ENCODE measurements around the gene TIMM44. TPM values are rescaled to one million over a fixed set of nuclear protein-coding genes. Genes with fewer than 3 reads are reported as not detected.

TIMM44 gene
- total and polyA plus RNA-seq, 2 of the 8 experiments (the other 6 are each of a cell fraction or from before 2014, with no cell fraction given), result 131 to 150 TPM

DNA sequence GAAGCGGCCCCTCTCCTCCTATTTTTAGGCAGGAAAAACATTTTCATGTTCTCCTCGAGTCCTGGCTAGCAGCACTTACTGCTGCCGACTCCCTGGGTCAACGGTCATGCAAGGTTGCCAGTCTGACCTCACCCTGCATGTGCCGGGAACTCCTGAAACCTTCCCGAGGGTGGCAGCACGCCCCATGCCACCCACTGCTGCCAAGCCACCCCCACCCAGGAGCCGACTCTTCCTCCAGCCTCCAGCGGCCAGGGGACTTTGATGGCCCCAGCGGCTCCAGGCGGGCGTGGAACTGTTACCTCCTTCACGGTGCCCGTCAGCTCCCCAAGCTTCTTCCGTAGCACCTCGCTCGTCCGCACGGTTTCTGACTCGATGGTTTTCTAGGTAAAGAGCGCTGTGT, 8.7 kb downstream of the TIMM44 start:
- no peak overlapping the region for H2BK12ac ChIP-seq (ENCODE audit: low read depth, low read length)
- no peak overlapping the region for H3K56ac ChIP-seq (replicated peaks; ENCODE audit: insufficient read length, low read depth, low read length)
- no peaks in the 10 kb centered on the region for H3K27me3 ChIP-seq (replicated peaks in 1 of 4; ENCODE audit: control insufficient read depth in 3 of 4, extremely low read depth in 1 of 4, insufficient read depth in 3 of 4, low read length in 3 of 4)
- peaks cover 0 to 2% of the 10 kb centered on the region in 2 experiments; a peak in 1 of 4 replicates for H3K79me2 ChIP-seq (ENCODE audit: control insufficient read depth in 1 of 2, insufficient read depth in 2 of 2, low read length in 2 of 2)
- POLR2A ChIA-PET (ENCODE audit: partially characterized antibody), result interaction anchor here (10.4 kb wide), 1 partner anchor 7 kb away, joined by 205 read pairs; the partner anchor contains the start of gene TIMM44
- DNase-seq (ENCODE audit: low read depth in 1 of 2, low spot score in 2 of 2) (no peak), FAIRE-seq (no peak)
- no peaks in the 10 kb centered on the region for H3K79me1 ChIP-seq (ENCODE audit: low read depth, low read length)
- H3K18ac ChIP-seq (ENCODE audit: extremely low read depth, low read length), result no peak overlapping the region
- H3K23me2 ChIP-seq (ENCODE audit: low read depth, low read length), result no peaks in the 10 kb centered on the region
- H3K23ac ChIP-seq (ENCODE audit: insufficient read length), result no peak overlapping the region
- H3K4me2 ChIP-seq (ENCODE audit: insufficient read depth in 1 of 2, low read depth in 2 of 2, low read length in 2 of 2), result no peak overlapping the region
- H2BK5ac ChIP-seq (ENCODE audit: low read depth, low read length), result no peak overlapping the region
- no peaks in the 10 kb centered on the region for H3K4me1 ChIP-seq (replicated peaks in 1 of 4; ENCODE audit: control insufficient read depth in 3 of 4, insufficient read depth in 4 of 4, low read length in 3 of 4)
- H2BK15ac ChIP-seq (ENCODE audit: low read length), result no peak overlapping the region
- no peak overlapping the region for H3K4ac ChIP-seq (replicated peaks; ENCODE audit: insufficient read length, low read depth, low read length)
- peaks cover 28 to 86% (median 59%) of the 10 kb centered on the region in 4 experiments for H3K36me3 ChIP-seq (ENCODE audit: control insufficient read depth in 2 of 4, insufficient read depth in 4 of 4, low read length in 3 of 4)
- H4K91ac ChIP-seq (replicated peaks; ENCODE audit: insufficient read length, low read length), result no peak overlapping the region
- no peak overlapping the region for H2BK20ac ChIP-seq (ENCODE audit: low read length)
- H4K20me1 ChIP-seq (replicated peaks in 1 of 2; ENCODE audit: control insufficient read depth in 1 of 2, insufficient read depth in 2 of 2, low read length in 2 of 2), result peaks cover 2 to 7% of the 10 kb centered on the region in 2 experiments
- no peak overlapping the region for H3K27ac ChIP-seq (ENCODE audit: low read depth, low read length)
- CTCF ChIA-PET (ENCODE audit: partially characterized antibody), result interaction anchor here (0.6 to 2.3 kb wide), 4 partner anchors 9 to 109 kb away, joined by 3 to 14 read pairs (median 4); partner anchors contain the start of gene TIMM44
- no peak overlapping the region for H4K8ac ChIP-seq (ENCODE audit: extremely low read depth, insufficient read depth, low read length)
- no peak overlapping the region for H2AFZ ChIP-seq (ENCODE audit: low read length)
- no peak overlapping the region for H4K5ac ChIP-seq (ENCODE audit: insufficient read length, low read depth, low read length)
- H3K9me3 ChIP-seq (ENCODE audit: insufficient read depth in 2 of 2, low read depth in 1 of 2, low read length in 1 of 2), result no peaks in the 10 kb centered on the region
- no peak overlapping the region for H2AK5ac ChIP-seq (ENCODE audit: low read depth, low read length)
- no peak overlapping the region for H3K14ac ChIP-seq (ENCODE audit: insufficient read length)
- WGBS, 2 experiments (ENCODE audit: extremely low coverage in 1 of 2, insufficient coverage in 1 of 2, insufficient read length in 1 of 2, insufficient replicate concordance in 2 of 2, low coverage in 1 of 2, low lambda C conversion rate in 2 of 2, missing lambda C conversion rate in 1 of 2), result 89% methylated on average over 21 of the region's 21 CpGs; no CpG with 5 or more reads in 1 of the 2 experiments
- no peak overlapping the region for H3K9ac ChIP-seq (replicated peaks in 1 of 4; ENCODE audit: extremely low read depth in 1 of 4, low read depth in 3 of 4, low read length in 3 of 4)
- H3K4me3 ChIP-seq (ENCODE audit: extremely low read depth in 1 of 4, insufficient read depth in 2 of 4, low read depth in 3 of 4, low read length in 4 of 4), result no peak overlapping the region
- no peak overlapping the region for H2BK120ac ChIP-seq (replicated peaks; ENCODE audit: low read depth, low read length)
- TF ChIP-seq CBX8 (IDR thresholded peaks at IDR 0.05; ENCODE audit: borderline replicate concordance, low read depth, low read length), result no peak
- TF ChIP-seq TAF7 (optimal IDR thresholded peaks at IDR 0.05; ENCODE audit: borderline replicate concordance, low read depth, low read length), result no peak
- no peak for TF ChIP-seq GTF2F1 (IDR thresholded peaks at IDR 0.05; ENCODE audit: borderline replicate concordance, low read depth, low read length)
- no peak for TF ChIP-seq GABPA (IDR thresholded peaks at IDR 0.05; ENCODE audit: borderline replicate concordance, insufficient read depth, low read length)
- TF ChIP-seq FOSL1 (IDR thresholded peaks at IDR 0.05; ENCODE audit: insufficient read depth, low read depth, low read length), result no peak
- TF ChIP-seq TEAD4 (IDR thresholded peaks at IDR 0.05; ENCODE audit: low read depth, low read length), result no peak
- TF ChIP-seq CHD1 (IDR thresholded peaks at IDR 0.05; ENCODE audit: low read depth, low read length), result no peak
- no peak for TF ChIP-seq JUN (IDR thresholded peaks at IDR 0.05; ENCODE audit: low read depth, low read length)
- no peak for TF ChIP-seq SP4 (IDR thresholded peaks at IDR 0.05; ENCODE audit: low read length)
- no peak for TF ChIP-seq CREB1 (IDR thresholded peaks at IDR 0.05)
- no peak for TF ChIP-seq SP1 (IDR thresholded peaks at IDR 0.05; ENCODE audit: low read depth, low read length)
- no peak for TF ChIP-seq RNF2 (IDR thresholded peaks at IDR 0.05; ENCODE audit: borderline replicate concordance, low read depth, low read length, missing control alignments, poor library complexity, severe bottlenecking)
- TF ChIP-seq HDAC2 (IDR thresholded peaks at IDR 0.05; ENCODE audit: borderline replicate concordance in 1 of 2, low read depth in 2 of 2, low read length in 2 of 2), result no peak
- no peak for TF ChIP-seq ASH2L (IDR thresholded peaks at IDR 0.05; ENCODE audit: low read length)
- no peak for TF ChIP-seq YY1 (IDR thresholded peaks at IDR 0.05; ENCODE audit: low read depth, low read length)
